ENCODE data around the gene CCDC169. TPM values are rescaled to one million over a fixed set of nuclear protein-coding genes. Genes with fewer than 3 reads are reported as not detected.

The CCDC169 gene
- polyA plus RNA-seq, 4 donors: 0.37 to 5.3 TPM; not detected in 2

- DNase-seq: no peak
- Histone ChIP-seq H3K4me1 (ENCODE audit: control insufficient read depth in 3 of 3, insufficient read depth in 2 of 3, low read depth in 1 of 3, low read length in 2 of 3) (no peaks in the 10 kb centered on the region), H3K36me3 (ENCODE audit: control insufficient read depth in 3 of 3, insufficient read depth in 2 of 3, low read depth in 1 of 3, low read length in 3 of 3) (no peaks in the 10 kb centered on the region), H3K27me3 (ENCODE audit: control insufficient read depth in 3 of 3, insufficient read depth in 3 of 3, low read length in 3 of 3) (no peaks in the 10 kb centered on the region), H3K9me3 (ENCODE audit: control insufficient read depth in 2 of 2, insufficient read depth in 1 of 2, low read depth in 1 of 2, low read length in 1 of 2) (peaks cover 0 to 6% of the 10 kb centered on the region in 2 donors), H3K27ac (ENCODE audit: low read depth in 1 of 3, low read length in 2 of 3) (no peak overlapping the region), H3K4me3 (ENCODE audit: low read depth in 1 of 3, low read length in 3 of 3) (no peak overlapping the region)
- FAIRE-seq: no peak
Measured at GRCh38 chr13:36261976-36262375, 35.6 kb downstream of the CCDC169 start.

DNA sequence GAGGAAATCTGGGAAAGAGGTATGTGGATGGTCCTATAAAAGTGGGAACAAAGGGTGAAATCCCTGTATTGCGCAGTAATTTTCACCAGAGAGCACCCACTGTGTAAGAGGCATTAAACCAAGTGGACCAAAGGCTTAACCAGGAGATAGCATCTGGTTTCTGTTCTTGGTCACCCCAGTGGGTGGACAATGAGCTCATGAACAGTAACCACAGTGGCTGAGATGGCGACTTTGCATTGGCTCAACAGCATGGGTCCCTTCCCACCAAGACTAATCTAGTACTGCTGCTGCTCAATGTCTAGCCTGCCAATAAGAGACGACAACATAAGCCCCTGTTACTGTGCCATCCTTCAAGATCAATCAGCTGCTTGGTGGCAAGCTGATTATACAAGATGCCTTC is 36.6 kb downstream of the CCDC169 start:
- Histone ChIP-seq H3K9me3 (ENCODE audit: control insufficient read depth in 2 of 2, insufficient read depth in 1 of 2, low read depth in 1 of 2, low read length in 1 of 2) (peaks cover 0 to 6% of the 10 kb centered on the region in 2 donors), H3K4me3 (ENCODE audit: low read depth in 1 of 3, low read length in 3 of 3) (no peak overlapping the region), H3K27me3 (ENCODE audit: control insufficient read depth in 3 of 3, insufficient read depth in 3 of 3, low read length in 3 of 3) (no peaks in the 10 kb centered on the region), H3K27ac (ENCODE audit: low read depth in 1 of 3, low read length in 2 of 3) (no peak overlapping the region), H3K36me3 (ENCODE audit: control insufficient read depth in 3 of 3, insufficient read depth in 2 of 3, low read depth in 1 of 3, low read length in 3 of 3) (no peaks in the 10 kb centered on the region), H3K4me1 (ENCODE audit: control insufficient read depth in 3 of 3, insufficient read depth in 2 of 3, low read depth in 1 of 3, low read length in 2 of 3) (no peaks in the 10 kb centered on the region)
- FAIRE-seq (no peak), DNase-seq (no peak)
- WGBS, 3 donors: 90 to 91% (median 90%) methylated on average over 3 of the region's 3 CpGs

DNA sequence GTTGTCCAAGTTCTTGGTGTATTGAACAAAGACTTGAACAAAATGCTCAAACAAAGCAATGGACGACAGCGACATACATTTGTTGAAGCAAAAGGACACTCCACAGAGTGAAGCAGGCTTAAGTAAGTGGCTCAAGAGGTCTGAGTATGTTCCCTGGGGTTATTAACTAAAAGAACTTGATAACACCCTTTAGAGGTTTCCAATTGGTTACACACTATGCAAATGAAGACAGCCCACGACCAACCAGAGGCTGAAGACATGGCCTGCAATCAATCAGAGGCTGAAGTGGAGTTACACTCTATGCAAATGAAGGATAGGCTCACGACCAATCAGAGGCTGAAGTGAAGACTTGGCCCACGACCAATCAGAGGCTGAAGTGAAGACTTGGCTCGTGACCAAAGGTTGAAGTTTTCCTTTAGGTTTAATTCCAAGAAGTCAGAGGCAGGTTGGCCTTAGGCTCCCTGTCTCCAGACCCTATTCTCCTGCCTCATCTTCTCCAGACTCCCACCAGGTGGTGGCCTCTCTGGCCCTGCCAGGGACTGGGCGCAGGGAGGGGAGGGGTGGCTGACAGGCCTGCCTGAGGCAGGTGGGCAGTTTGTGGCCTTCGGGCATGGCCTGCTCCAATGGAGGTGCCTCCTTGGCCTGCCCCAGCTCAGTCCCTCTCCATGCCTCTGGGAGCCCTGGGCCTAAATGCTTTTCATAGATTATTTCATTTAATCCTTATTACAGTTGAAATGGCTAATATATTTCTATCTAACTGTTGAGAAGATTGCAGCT is 38.1 kb downstream of the CCDC169 start:
- Histone ChIP-seq H3K9me3 (ENCODE audit: control insufficient read depth in 2 of 2, insufficient read depth in 1 of 2, low read depth in 1 of 2, low read length in 1 of 2) (peaks cover 0 to 6% of the 10 kb centered on the region in 2 donors), H3K36me3 (ENCODE audit: control insufficient read depth in 3 of 3, insufficient read depth in 2 of 3, low read depth in 1 of 3, low read length in 3 of 3) (no peaks in the 10 kb centered on the region), H3K4me3 (ENCODE audit: low read depth in 1 of 3, low read length in 3 of 3) (no peak overlapping the region), H3K27ac (ENCODE audit: low read depth in 1 of 3, low read length in 2 of 3) (no peak overlapping the region), H3K27me3 (ENCODE audit: control insufficient read depth in 3 of 3, insufficient read depth in 3 of 3, low read length in 3 of 3) (no peaks in the 10 kb centered on the region), H3K4me1 (ENCODE audit: control insufficient read depth in 3 of 3, insufficient read depth in 2 of 3, low read depth in 1 of 3, low read length in 2 of 3) (no peaks in the 10 kb centered on the region)
- DNase-seq (no peak), FAIRE-seq (no peak)
- WGBS, 3 donors: 78 to 90% (median 84%) methylated on average over 8 of the region's 8 CpGs

DNA sequence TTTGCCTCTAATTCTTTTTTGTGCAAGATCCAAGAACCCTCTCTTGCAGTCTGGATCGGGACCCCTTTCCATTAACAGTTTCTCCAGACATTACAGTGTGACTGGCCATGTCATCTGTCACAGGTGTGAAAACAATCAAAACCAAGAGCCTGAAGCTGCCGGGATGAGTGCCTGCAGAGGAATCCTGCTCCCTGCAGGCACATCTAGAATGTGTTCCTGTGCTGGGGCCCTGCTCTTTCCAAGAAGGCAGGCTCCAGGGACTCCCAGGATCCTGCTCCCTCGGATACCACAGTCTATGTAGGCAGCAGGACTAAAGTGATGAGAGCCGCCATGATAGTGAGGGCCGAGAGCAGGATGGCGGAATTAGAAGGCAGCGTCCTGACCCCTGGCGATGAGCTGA is 38.8 kb downstream of the CCDC169 start:
- no peak overlapping the region for H3K4me3 ChIP-seq (ENCODE audit: low read depth in 1 of 3, low read length in 3 of 3)
- no peaks in the 10 kb centered on the region for H3K36me3 ChIP-seq (ENCODE audit: control insufficient read depth in 3 of 3, insufficient read depth in 2 of 3, low read depth in 1 of 3, low read length in 3 of 3)
- no peak for DNase-seq
- H3K27ac ChIP-seq (ENCODE audit: low read depth in 1 of 3, low read length in 2 of 3): no peak overlapping the region
- no peaks in the 10 kb centered on the region for H3K27me3 ChIP-seq (ENCODE audit: control insufficient read depth in 3 of 3, insufficient read depth in 3 of 3, low read length in 3 of 3)
- FAIRE-seq: no peak
- H3K9me3 ChIP-seq (ENCODE audit: control insufficient read depth in 2 of 2, insufficient read depth in 1 of 2, low read depth in 1 of 2, low read length in 1 of 2): peaks cover 0 to 6% of the 10 kb centered on the region in 2 donors
- H3K4me1 ChIP-seq (ENCODE audit: control insufficient read depth in 3 of 3, insufficient read depth in 2 of 3, low read depth in 1 of 3, low read length in 2 of 3): no peaks in the 10 kb centered on the region
- WGBS, 3 donors: 77 to 84% (median 83%) methylated on average over 8 of the region's 8 CpGs

- Histone ChIP-seq H3K36me3 (ENCODE audit: control insufficient read depth in 3 of 3, insufficient read depth in 2 of 3, low read depth in 1 of 3, low read length in 3 of 3) (no peaks in the 10 kb centered on the region), H3K4me1 (ENCODE audit: control insufficient read depth in 3 of 3, insufficient read depth in 2 of 3, low read depth in 1 of 3, low read length in 2 of 3) (no peaks in the 10 kb centered on the region), H3K4me3 (ENCODE audit: low read depth in 1 of 3, low read length in 3 of 3) (no peak overlapping the region), H3K27me3 (ENCODE audit: control insufficient read depth in 3 of 3, insufficient read depth in 3 of 3, low read length in 3 of 3) (no peaks in the 10 kb centered on the region), H3K9me3 (ENCODE audit: control insufficient read depth in 2 of 2, insufficient read depth in 1 of 2, low read depth in 1 of 2, low read length in 1 of 2) (no peaks in the 10 kb centered on the region), H3K27ac (ENCODE audit: low read depth in 1 of 3, low read length in 2 of 3) (no peak overlapping the region)
- FAIRE-seq (no peak), DNase-seq (no peak)
Measured at GRCh38 chr13:36251526-36251925, 46.1 kb downstream of the CCDC169 start.

DNA sequence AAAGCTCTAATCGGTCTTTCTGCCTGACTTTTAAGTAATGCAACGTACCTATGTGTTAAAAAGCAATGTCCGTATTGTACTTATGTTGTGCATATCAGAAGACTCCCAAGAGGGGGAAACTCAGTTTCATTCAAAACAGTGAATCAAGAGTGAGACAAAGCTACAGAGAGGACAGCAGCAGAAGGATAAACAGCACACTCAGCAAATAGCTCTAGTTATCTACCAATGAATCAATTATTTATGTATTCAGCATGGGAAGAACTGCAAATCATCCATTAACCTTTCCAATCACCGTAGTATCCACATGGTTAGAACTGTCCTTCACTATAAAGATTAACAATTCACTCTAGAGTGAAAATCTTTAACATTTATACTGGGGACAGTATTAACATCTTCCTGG is 46.6 kb downstream of the CCDC169 start:
- 81 to 90% (median 82%) methylated on average over 4 of the region's 4 CpGs for WGBS, 3 donors
- FAIRE-seq: no peak

GRCh38 chr13:36248700-36249099 is 48.9 kb downstream of the CCDC169 start:
- DNase-seq (no peak), FAIRE-seq (no peak)
- Histone ChIP-seq H3K27me3 (ENCODE audit: control insufficient read depth in 3 of 3, insufficient read depth in 3 of 3, low read length in 3 of 3) (no peaks in the 10 kb centered on the region), H3K9me3 (ENCODE audit: control insufficient read depth in 2 of 2, insufficient read depth in 1 of 2, low read depth in 1 of 2, low read length in 1 of 2) (no peaks in the 10 kb centered on the region), H3K4me1 (ENCODE audit: control insufficient read depth in 3 of 3, insufficient read depth in 2 of 3, low read depth in 1 of 3, low read length in 2 of 3) (no peaks in the 10 kb centered on the region), H3K4me3 (ENCODE audit: low read depth in 1 of 3, low read length in 3 of 3) (no peak overlapping the region), H3K36me3 (ENCODE audit: control insufficient read depth in 3 of 3, insufficient read depth in 2 of 3, low read depth in 1 of 3, low read length in 3 of 3) (no peaks in the 10 kb centered on the region), H3K27ac (ENCODE audit: low read depth in 1 of 3, low read length in 2 of 3) (no peak overlapping the region)

More for the DNA sequence above, 46.6 kb downstream of the CCDC169 start:
- Histone ChIP-seq H3K4me1 (ENCODE audit: control insufficient read depth in 3 of 3, insufficient read depth in 2 of 3, low read depth in 1 of 3, low read length in 2 of 3) (no peaks in the 10 kb centered on the region), H3K9me3 (ENCODE audit: control insufficient read depth in 2 of 2, insufficient read depth in 1 of 2, low read depth in 1 of 2, low read length in 1 of 2) (no peaks in the 10 kb centered on the region), H3K4me3 (ENCODE audit: low read depth in 1 of 3, low read length in 3 of 3) (no peak overlapping the region), H3K27ac (ENCODE audit: low read depth in 1 of 3, low read length in 2 of 3) (no peak overlapping the region), H3K27me3 (ENCODE audit: control insufficient read depth in 3 of 3, insufficient read depth in 3 of 3, low read length in 3 of 3) (no peaks in the 10 kb centered on the region), H3K36me3 (ENCODE audit: control insufficient read depth in 3 of 3, insufficient read depth in 2 of 3, low read depth in 1 of 3, low read length in 3 of 3) (no peaks in the 10 kb centered on the region)
- no peak for DNase-seq

DNA sequence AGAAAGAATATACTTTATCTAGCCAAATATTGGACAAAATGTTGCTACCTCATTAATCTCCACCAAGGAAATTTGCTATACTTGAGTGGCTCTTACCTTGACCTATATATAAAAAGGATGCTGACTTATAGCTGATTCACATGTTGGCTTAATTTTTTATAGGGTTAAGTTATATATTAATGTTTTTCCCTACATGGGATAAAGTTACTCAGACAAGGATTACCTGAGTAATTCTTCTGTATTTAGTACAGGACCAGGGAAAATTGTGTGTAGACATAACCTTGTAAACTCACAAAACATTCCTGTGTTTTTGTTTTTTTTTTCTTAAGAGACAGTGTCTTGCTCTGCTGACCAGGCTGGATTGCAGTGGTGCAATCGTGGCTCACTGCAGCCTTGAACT is 52.6 kb downstream of the CCDC169 start:
- H3K27ac ChIP-seq (ENCODE audit: low read depth in 1 of 3, low read length in 2 of 3): no peak overlapping the region
- FAIRE-seq (no peak), DNase-seq (no peak)
- H3K4me3 ChIP-seq (ENCODE audit: low read depth in 1 of 3, low read length in 3 of 3): no peak overlapping the region
- 43 to 71% (median 58%) methylated on average over 1 of the region's 1 CpG for WGBS, 3 donors
- H3K4me1 ChIP-seq (ENCODE audit: control insufficient read depth in 3 of 3, insufficient read depth in 2 of 3, low read depth in 1 of 3, low read length in 2 of 3): no peaks in the 10 kb centered on the region
- no peaks in the 10 kb centered on the region for H3K36me3 ChIP-seq (ENCODE audit: control insufficient read depth in 3 of 3, insufficient read depth in 2 of 3, low read depth in 1 of 3, low read length in 3 of 3)
- no peaks in the 10 kb centered on the region for H3K9me3 ChIP-seq (ENCODE audit: control insufficient read depth in 2 of 2, insufficient read depth in 1 of 2, low read depth in 1 of 2, low read length in 1 of 2)
- no peaks in the 10 kb centered on the region for H3K27me3 ChIP-seq (ENCODE audit: control insufficient read depth in 3 of 3, insufficient read depth in 3 of 3, low read length in 3 of 3)

- H3K4me1 ChIP-seq (ENCODE audit: control insufficient read depth in 3 of 3, insufficient read depth in 2 of 3, low read depth in 1 of 3, low read length in 2 of 3): no peaks in the 10 kb centered on the region
- no peaks in the 10 kb centered on the region for H3K27me3 ChIP-seq (ENCODE audit: control insufficient read depth in 3 of 3, insufficient read depth in 3 of 3, low read length in 3 of 3)
- H3K27ac ChIP-seq (ENCODE audit: low read depth in 1 of 3, low read length in 2 of 3): no peak overlapping the region
- no peaks in the 10 kb centered on the region for H3K36me3 ChIP-seq (ENCODE audit: control insufficient read depth in 3 of 3, insufficient read depth in 2 of 3, low read depth in 1 of 3, low read length in 3 of 3)
- DNase-seq (no peak), FAIRE-seq (no peak)
- no peaks in the 10 kb centered on the region for H3K9me3 ChIP-seq (ENCODE audit: control insufficient read depth in 2 of 2, insufficient read depth in 1 of 2, low read depth in 1 of 2, low read length in 1 of 2)
- H3K4me3 ChIP-seq (ENCODE audit: low read depth in 1 of 3, low read length in 3 of 3): no peak overlapping the region
- WGBS, 3 donors: 62 to 71% (median 69%) methylated on average over 2 of the region's 2 CpGs
Measured at GRCh38 chr13:36244073-36244472, 53.5 kb downstream of the CCDC169 start.

Measured in small intestine (tissue), 7 donors.